NCI-H1417 treated with DMSO at 0.1 percent for 48 hours (cell line): Measurements from ENCODE around the gene XRCC5.

Experiments used
- DNase-seq: peaks from one replicate; lab custom pipeline; 2025; lab: John Stamatoyannopoulos, UW

The XRCC5 gene

DNA sequence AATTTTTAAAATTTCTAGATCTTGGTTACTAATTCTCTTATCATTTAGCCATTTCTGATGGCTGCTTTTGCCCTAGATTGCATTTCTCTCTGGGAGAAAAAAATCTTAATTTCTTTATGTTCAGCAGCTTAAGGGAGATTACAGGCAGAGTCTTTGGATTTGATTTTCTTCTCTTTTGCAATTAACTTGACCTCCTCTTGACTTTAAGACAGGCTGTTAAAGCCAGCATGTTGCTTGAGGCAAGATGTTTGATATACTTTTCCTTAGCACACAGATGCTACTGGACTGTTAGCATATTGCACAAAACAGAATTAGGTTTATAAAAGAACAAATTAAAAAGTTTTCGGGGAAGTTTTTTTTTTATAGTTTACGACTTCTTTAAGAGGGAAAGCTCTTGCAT lies 50.0 kb downstream of the XRCC5 start:
- no peak for DNase-seq

GRCh38 chr2:216159646-216160045 lies 50.5 kb downstream of the XRCC5 start:
- DNase-seq, result no peak

DNA sequence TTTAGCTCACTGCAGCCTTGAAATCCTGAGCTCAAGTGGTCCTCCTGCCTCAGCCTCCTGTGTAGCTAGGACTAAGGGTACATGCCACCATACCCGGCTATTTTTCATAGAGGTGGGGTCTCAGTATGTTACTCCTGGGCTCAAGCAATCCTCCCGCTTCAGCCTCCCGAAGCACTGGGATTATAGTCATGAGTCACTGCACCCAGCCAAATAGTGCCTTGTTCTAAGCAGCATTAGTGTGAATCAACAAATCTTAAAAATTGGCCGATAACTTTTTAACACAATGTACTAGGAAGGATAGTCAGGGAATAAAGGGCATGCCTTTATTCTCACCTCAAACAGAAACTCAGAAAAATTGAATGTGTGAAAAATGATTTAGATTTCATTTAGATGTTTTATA lies 51.6 kb downstream of the XRCC5 start:
- DNase-seq, result no peak

DNA sequence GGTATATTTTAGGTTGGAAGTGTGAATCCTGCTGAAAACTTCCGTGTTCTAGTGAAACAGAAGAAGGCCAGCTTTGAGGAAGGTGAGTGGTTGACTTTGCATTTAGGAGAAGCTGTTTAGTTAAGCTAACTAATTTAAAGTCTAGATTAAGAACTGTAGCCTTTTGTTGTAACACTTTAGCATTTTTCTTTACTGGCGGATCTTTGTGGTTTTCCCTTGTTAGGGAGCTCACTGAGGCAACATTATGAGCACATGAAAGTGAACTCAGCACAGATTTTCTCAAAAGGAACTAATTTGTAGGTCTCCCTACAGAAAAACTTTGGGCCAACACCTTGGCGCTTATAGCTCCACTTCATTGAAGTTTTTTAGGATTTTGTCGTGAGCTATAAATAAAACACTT lies 52.8 kb downstream of the XRCC5 start:
- DNase-seq, result no peak

DNA sequence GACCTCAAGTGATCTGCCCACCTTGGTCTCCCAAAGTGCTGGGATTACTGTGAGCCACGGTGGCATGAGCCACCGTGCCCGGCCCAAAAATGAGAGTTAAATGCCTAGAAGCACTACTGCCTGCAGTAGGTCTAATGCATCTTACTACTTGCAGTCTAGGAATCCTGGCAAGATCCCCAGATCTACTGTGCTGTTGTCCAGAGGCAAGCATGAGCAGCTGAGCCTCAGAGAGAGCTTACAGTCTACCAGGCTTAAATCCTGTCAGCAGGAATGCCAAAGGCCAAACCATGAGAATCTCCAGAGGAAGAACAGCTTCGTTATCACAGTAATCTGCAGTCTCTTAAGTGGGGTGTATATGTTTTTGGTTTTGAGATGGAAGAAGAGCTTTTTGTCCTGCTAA lies 54.4 kb downstream of the XRCC5 start:
- DNase-seq, result no peak

DNA sequence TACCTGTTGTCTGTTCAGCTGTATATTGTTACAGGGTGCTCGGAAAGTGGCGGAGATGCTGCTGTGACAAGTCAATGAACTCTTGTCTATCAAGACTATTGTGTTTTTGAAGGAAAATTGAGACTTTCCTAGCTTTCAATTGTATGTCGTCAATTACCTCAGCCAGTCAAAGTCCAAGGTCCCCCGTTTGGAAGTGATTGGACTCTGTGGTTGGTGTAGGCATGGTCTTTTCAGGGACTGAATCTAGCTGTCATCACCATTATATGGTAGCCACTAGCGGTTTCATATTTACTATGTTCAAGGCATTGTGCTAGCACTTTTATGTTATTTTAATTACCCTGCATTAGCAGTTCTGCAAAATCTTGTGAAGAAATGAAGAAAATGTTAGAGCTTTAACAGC lies 54.9 kb downstream of the XRCC5 start:
- DNase-seq, result no peak

- no peak for DNase-seq
Measured at GRCh38 chr2:216164576-216164975, 55.4 kb downstream of the XRCC5 start.

DNA sequence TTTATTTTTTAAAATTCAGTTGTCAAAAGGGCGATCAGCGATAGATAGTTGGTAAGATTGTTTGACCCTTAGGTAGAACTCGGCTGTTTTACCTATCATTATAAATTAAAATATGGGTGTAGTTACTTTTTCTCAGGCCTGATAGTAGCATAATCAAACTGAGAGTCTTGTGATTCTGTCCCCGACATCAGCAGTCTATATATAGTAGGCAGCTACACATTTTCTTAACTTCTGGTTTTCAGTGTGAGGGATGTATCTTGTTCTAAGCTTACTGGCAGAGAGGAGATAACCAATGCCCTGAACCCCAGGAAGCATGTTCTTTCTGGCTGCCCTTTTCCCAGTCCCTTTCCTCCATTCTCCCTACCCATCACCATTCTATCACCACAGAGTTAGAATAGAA lies 56.6 kb downstream of the XRCC5 start:
- DNase-seq, result no peak

DNA sequence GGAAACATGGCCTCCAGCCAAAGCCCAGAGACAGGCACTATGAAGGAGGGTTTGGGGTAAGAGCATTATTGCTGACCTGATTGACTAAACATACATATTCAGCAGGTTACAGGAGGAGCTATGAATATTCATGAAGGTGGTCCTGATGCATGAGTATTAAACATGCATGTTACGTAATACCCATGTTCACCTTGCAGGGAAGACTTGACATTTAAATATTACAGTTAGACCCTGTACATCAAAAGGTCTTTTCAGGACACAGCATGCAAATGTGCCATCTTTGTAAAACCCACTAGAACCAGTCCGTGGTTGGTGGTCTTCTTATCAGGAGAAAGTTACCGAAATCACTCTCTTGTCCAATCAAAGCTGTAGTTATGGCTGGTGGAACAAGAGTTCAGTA lies 59.9 kb downstream of the XRCC5 start:
- DNase-seq, result no peak

DNA sequence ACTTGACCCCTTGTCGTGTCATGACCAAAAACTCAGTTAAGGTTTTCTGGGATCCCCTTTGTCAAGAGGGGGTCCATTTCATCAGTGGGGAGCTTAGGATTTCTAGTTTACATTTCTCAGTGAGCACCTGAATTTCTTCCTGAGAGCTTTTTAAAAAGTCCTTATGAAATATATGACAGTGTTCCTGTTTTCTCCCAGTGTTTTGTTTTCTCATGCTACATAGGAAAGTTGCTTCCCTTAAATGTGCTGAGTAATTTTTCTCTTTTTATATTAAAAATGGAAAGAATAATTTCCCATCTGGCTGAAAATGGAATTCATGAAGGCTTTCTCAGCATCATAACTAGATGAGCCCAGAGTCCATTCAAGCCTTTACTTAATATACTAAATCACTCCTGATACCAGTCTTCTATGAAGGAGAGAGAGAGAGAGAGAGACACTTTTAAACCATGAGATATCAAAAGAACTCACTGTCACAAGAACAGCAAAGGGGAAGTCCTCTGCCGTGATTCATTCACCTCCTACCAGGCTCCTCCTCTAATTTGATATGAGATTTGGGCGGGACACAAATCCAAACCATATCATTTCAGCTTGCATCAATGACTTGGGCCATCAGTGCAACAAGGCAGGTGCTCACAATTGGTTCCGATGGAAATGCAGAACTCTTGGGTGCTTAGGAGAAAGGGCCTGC lies 61.1 kb downstream of the XRCC5 start:
- DNase-seq, result no peak

DNA sequence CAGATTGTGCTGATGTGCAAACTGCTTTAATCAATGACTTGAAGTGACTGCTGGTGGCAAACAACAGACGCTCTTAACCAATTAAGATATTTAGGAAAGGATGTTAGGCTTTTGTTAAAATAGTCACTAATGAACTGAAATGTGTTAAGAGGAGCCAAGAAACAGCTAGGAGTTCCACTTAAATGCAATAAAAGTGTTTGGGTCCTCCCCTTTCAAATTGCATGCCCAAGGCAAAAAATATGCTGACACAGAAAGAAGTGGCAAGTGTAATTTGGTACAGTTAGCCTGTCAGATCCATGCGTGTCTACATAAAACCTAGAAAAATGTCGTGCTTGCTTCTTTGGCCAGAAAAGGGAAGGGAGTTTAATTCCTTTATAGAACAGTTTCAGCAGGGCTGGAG lies 61.9 kb downstream of the XRCC5 start:
- DNase-seq, result no peak

- no peak for DNase-seq
Measured at GRCh38 chr2:216172493-216172892, 63.3 kb downstream of the XRCC5 start.

GRCh38 chr2:216179015-216179414 lies 69.9 kb downstream of the XRCC5 start:
- DNase-seq, result no peak

DNA sequence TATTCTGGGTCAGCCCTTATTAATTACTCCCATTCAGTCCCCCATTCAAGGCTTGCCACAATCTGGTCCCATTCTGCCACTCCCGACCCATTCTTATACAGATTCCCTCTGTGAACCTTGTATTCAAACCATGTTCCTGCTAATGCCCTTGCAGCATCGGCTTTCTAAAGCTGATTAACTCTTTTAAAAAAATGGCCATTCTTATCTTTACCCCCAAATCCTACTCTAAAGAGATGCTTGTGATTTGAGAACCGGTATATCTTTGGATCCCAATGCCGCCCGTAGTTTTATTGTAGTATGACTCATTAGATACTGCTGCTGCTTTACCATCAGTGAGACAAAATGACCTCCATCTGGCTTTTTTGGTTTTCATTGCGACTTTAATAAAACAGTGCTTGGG lies 72.2 kb downstream of the XRCC5 start:
- DNase-seq, result no peak

DNA sequence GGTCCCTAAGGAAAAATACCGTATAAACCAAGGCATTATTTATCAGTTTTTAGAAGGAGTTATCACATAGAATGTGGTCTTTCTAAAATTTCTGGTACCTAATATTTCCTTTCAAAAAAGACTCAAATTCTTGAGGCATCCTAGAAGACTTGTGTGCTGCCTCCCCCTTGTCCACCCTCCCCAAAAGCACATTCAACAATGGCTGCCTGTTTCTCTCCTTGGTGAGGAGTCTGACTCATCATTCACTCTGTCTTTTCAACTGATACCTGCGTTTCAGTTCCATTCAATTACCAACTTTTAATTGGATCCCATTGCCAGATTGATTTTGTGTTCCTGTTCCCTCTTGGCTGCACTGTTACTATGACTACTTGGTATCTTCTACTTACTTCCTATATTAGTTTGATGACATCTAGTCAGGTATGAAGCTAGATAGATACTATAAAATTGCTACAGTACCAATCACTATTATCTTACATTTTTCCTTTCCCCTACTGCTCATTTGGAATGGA lies 72.9 kb downstream of the XRCC5 start:
- no peak for DNase-seq

DNA sequence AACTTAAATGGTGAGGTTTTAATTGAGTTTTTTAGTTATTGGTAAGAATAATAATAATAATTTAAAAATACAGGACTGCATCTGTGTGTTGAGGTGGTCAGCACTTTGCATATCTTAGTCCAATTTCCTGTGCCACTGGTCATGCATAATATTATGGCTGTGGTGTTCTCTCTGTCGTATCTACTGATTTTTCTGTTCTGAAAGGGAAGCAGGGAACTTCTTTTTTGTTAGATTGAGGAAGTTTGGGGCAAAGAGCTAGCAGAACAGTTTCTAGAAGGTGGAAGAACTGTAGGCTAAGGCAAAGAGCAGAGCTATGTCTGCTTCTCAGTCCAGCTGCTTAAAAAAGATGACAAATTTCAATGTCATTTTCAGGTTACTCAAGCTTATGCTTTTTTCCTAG lies 74.3 kb downstream of the XRCC5 start:
- DNase-seq, result no peak

DNA sequence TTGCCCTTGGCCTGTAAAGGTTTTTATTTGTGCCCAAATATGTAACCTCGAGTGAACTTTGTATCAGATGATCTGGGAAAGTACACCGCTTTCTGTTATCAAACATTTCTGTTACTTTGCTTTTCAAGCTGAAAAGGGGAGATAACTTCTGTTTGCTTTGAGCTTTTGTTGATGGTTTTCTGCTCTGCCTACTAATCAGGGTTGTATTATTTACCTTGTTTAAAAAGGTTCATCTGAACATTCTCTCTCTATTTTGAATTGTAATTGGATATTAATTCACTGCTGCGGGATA lies 79.4 kb downstream of the XRCC5 start:
- DNase-seq, result no peak

- no peak for DNase-seq
Measured at GRCh38 chr2:216188956-216189355, 79.8 kb downstream of the XRCC5 start.

DNA sequence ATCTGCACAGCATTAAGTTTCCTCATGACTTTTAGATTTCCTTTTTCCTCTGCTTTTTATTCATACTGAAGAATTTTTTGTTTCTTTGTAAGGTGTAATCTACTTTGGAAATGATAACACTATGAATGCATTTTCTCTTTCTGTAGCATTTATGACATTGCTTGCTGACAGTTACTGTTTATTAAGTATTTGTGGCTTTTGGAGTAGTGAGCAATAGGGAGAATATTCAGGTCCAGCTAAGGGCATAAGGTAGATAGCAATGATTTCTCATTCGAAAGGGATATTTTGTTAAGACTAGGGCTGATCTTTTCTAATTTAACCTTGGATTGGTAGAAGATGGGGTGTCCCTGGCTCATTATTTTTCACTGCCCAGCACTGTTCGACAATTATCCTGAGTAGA lies 80.3 kb downstream of the XRCC5 start:
- no peak for DNase-seq

- no peak for DNase-seq
Measured at GRCh38 chr2:216192181-216192580, 83.0 kb downstream of the XRCC5 start.

DNA sequence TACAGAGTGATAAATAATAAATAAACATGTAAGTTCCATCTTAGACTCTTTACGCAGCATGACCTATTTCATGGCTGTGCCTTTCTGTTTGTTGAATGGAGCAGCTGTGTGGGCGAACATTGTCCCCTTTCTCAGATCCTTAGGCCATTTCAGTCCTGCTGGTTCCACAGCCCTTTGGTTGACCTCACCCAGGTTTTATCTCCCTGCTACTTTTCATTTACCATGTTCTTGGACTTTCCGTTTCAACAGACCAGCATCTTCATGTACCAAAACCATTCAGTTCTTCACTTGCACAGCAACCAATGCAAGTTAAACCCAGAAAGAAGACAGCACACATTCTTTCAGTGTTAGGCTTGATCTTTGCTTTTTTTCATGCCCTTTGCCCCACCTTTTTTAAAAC lies 83.8 kb downstream of the XRCC5 start:
- DNase-seq, result no peak

DNA sequence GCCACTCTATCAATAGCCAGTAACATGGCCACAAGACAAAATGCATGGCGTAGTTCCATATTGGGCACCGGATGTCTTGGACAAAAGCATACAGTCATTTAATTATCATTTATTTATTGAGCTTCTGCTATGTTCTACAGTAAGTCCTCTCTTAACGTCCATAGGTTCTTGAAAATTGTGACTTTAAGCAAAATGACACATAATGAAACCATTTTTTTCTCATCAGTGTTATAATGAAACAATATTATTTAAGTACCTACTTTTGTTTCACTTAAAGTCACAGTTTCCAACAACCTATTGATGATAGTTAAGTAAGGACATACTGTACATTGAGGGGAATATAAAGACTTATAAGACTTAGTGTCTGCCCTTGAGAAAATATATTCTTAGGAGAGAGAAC lies 84.9 kb downstream of the XRCC5 start:
- no peak for DNase-seq

GRCh38 chr2:216194561-216194960 lies 85.4 kb downstream of the XRCC5 start:
- no peak for DNase-seq

GRCh38 chr2:216195565-216196029 lies 86.4 kb downstream of the XRCC5 start:
- DNase-seq, result no peak
